Aorta (tissue), 5 donors: ENCODE measurements around the gene SLC7A1. TPM values are rescaled to one million over a fixed set of nuclear protein-coding genes. Genes with fewer than 3 reads are reported as not detected.

Source experiments
- ATAC-seq: fragments of 200-7000 bp; cut with Tn5 transposase; one replicate; pipeline ENCODE4 v1.9.1; 2022; ENCODE audit warnings: moderate library complexity; ENCODE audit not compliant: low FRiP score
- DNase-seq, 2 donors: peaks; one replicate each; pipeline ENCODE4 v3.0.0-alpha.2; 2020
- H3K27ac ChIP-seq, 2 donors: one replicate each; pipeline ENCODE4 v1.5.1; 2013; ENCODE audit warnings: low read length in 2 of 2, mild to moderate bottlenecking in 2 of 2, moderate library complexity in 2 of 2, control low read depth in 1 of 2, inconsistent platforms in 1 of 2, low read depth in 1 of 2
- H3K27me3 ChIP-seq, 2 donors: one replicate each; pipeline ENCODE4 v1.6.1; 2013; ENCODE audit warnings: control low read depth in 1 of 2, low read length in 1 of 2, mild to moderate bottlenecking in 1 of 2, moderate library complexity in 1 of 2; ENCODE audit not compliant: insufficient read depth in 2 of 2, control insufficient read depth in 1 of 2
- H3K36me3 ChIP-seq, 2 donors: one replicate each; pipeline ENCODE4 v1.6.1; 2013; ENCODE audit warnings: control low read depth in 1 of 2, low read length in 1 of 2, mild to moderate bottlenecking in 1 of 2; ENCODE audit not compliant: insufficient read depth in 2 of 2, control insufficient read depth in 1 of 2
- H3K4me1 ChIP-seq, 2 donors: one replicate each; pipeline ENCODE4 v1.6.1; 2013; ENCODE audit warnings: low read length in 2 of 2, control low read depth in 1 of 2, mild to moderate bottlenecking in 1 of 2, moderate library complexity in 1 of 2; ENCODE audit not compliant: insufficient read depth in 2 of 2, control insufficient read depth in 1 of 2
- H3K4me3 ChIP-seq, 2 donors: one replicate each; pipeline ENCODE4 v1.5.1; 2013; ENCODE audit warnings: low read length in 2 of 2, control low read depth in 1 of 2, mild to moderate bottlenecking in 1 of 2
- H3K9me3 ChIP-seq: one replicate; pipeline ENCODE4 v1.6.1; 2013; ENCODE audit warnings: mild to moderate bottlenecking, low read length; ENCODE audit not compliant: control insufficient read depth
- WGBS, 2 donors: extraction: QIAGEN DNeasy Blood & Tissue Kit; methylation state at CpG; one replicate each; pipeline ENCODE4 v1.1.7; 2013; 5-methylcytosine and 5-hydroxymethylcytosine counted together
- intact Hi-C, 2 donors: fragments of 100-400 bp; cut with DNase I; formaldehyde crosslinking; loops; one replicate each; pipeline versions ENCODE4 v1.14.2 to v1.15.0; 2022
- polyA plus RNA-seq, 2 donors: library from polyadenylated mRNA; stranded (reverse); fragments of 200-250 nt; gene quantifications; one replicate each; pipeline ENCODE4 v1.2.3, GENCODE V29; 2013
- total RNA-seq, 2 donors: library from RNA; stranded (reverse); fragmentation: NEBNext Ultra II Directional; extraction: Animal tissue kit (Norgen Biotek cat#: 25700); gene quantifications; one replicate each; pipeline ENCODE4 v1.2.1, GENCODE V29; 2021
- donor health status: healthy with polysubstance abuse.
- donor health status: Bipolar disorder and iron deficiency.
- donor health status: DM: no; HTN: no; CAD: no.
- donor health status: DM: no; HTN: no; CAD: no.
- donor health status: DM: yes; HTN: yes; CAD: no.

Gene SLC7A1
- total and polyA plus RNA-seq, 4 donors = 2.7 to 52.1 (median 16.7) TPM

- H3K27ac ChIP-seq = no peak overlapping the region
- H3K36me3 ChIP-seq = peaks cover 0 to 11% of the 10 kb centered on the region in 2 donors
- DNase-seq = no peak
- no peak for ATAC-seq
- no peaks in the 10 kb centered on the region for H3K27me3 ChIP-seq
- no peaks in the 10 kb centered on the region for H3K9me3 ChIP-seq
- 95 to 96% methylated on average over 7 of the region's 7 CpGs for WGBS, 2 donors
- H3K4me1 ChIP-seq = peaks cover 0 to 2% of the 10 kb centered on the region in 2 donors
- H3K4me3 ChIP-seq = no peak overlapping the region
- intact Hi-C loops = no loop called here
Measured at GRCh38 chr13:29525757-29526156, 69.7 kb downstream of the SLC7A1 start.

DNA sequence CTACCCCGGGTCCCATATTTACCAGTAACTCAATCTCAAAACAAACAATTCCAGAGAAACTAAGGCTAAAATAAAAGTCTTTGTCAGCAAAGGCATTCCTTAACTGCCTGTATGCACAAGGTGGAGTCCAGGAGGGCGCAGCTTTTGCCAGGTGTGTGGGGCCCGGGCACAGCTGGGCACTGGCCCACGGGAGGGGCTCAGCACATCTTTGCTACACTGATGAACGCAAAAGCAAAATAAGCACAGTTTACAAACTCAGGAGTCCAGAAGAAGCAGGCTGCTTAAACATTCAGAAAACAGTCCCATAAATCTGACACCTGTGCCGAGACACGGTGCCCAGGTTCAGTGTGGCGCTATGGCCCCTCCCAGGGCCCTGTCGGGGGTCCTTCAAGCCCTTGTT lies 70.8 kb downstream of the SLC7A1 start:
- intact Hi-C loops = loop anchor here (5.0 kb wide), 2 partner anchors 68 to 73 kb away; partner anchors contain the start of gene SLC7A1 (in 1 of the 2)
- no peaks in the 10 kb centered on the region for H3K9me3 ChIP-seq
- no peak overlapping the region for H3K4me3 ChIP-seq
- ATAC-seq (no peak), DNase-seq (no peak)
- no peaks in the 10 kb centered on the region for H3K27me3 ChIP-seq
- WGBS, 2 donors = 94 to 95% methylated on average over 9 of the region's 9 CpGs
- H3K4me1 ChIP-seq = peaks cover 0 to 2% of the 10 kb centered on the region in 2 donors
- no peak overlapping the region for H3K27ac ChIP-seq
- peaks cover 0 to 11% of the 10 kb centered on the region in 2 donors for H3K36me3 ChIP-seq

- intact Hi-C loops = loop anchor here (5.0 kb wide), 2 partner anchors 68 to 73 kb away; partner anchors contain the start of gene SLC7A1 (in 1 of the 2)
- H3K9me3 ChIP-seq = no peaks in the 10 kb centered on the region
- ATAC-seq = peak; percentile 60
- H3K36me3 ChIP-seq = peaks cover 0 to 8% of the 10 kb centered on the region in 2 donors
- H3K27ac ChIP-seq = no peak overlapping the region
- peak; percentile 73 to 88 for DNase-seq
- H3K4me3 ChIP-seq = no peak overlapping the region
- H3K27me3 ChIP-seq = no peaks in the 10 kb centered on the region
- WGBS, 2 donors = 85 to 90% methylated on average over 17 of the region's 17 CpGs
- peaks cover 0 to 2% of the 10 kb centered on the region in 2 donors for H3K4me1 ChIP-seq
Measured at GRCh38 chr13:29524176-29524575, 71.3 kb downstream of the SLC7A1 start.

DNA sequence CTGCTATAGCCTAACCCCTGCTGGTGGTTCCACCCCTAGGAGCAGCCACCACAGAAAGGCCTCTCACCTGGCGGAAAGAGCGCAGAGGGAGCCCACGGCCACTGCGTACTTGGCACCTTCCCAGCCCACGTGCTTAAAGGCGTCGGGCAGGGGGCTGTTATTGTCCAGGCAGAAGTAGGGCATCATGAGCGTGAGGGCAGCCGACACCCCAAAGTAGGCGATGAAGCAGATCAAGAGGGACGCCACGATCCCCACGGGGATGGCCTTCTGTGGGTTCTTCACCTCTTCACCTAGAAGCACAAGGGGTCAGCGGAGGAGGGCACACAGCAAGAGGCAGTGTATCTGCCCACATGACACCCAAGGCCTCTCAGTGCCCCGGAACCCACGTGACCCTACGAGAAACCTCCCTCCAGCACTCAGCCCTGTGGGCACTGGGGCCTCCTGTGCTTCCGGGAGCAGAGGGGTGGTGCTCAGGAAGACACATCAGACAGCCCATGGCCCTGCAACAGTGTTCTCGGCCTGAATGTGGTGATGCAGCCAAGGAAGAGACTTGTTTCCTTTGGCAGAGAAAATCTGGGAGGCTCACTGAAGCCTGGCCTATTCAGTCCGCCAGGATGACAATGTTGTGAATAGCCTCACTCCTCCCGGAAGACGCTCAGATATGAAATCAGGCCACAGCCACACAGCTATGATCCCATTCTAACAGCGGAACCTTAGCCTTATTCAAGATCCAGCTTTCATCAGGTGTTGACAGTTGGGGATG lies 72.1 kb downstream of the SLC7A1 start:
- 91 to 92% methylated on average over 23 of the region's 23 CpGs for WGBS, 2 donors
- H3K27ac ChIP-seq = no peak overlapping the region
- DNase-seq (peak in 1 of 2 donors; percentile 63), ATAC-seq (peak; percentile 74)
- H3K36me3 ChIP-seq = peaks cover 0 to 8% of the 10 kb centered on the region in 2 donors
- no peaks in the 10 kb centered on the region for H3K9me3 ChIP-seq
- H3K4me3 ChIP-seq = no peak overlapping the region
- intact Hi-C loops = loop anchor here (5.0 kb wide), 2 partner anchors 69 to 74 kb away; partner anchors contain the start of gene SLC7A1 (in 1 of the 2)
- H3K27me3 ChIP-seq = no peaks in the 10 kb centered on the region
- H3K4me1 ChIP-seq = peaks cover 0 to 2% of the 10 kb centered on the region in 2 donors

- H3K27ac ChIP-seq = peak overlapping the region in 1 of 2 donors; percentile 30
- H3K9me3 ChIP-seq = no peaks in the 10 kb centered on the region
- ATAC-seq (peak; percentile 53), DNase-seq (no peak)
- H3K4me3 ChIP-seq = no peak overlapping the region
- peaks cover 0 to 2% of the 10 kb centered on the region in 2 donors for H3K4me1 ChIP-seq
- WGBS, 2 donors = 59% methylated on average over 16 of the region's 16 CpGs
- intact Hi-C loops = loop anchor here (5.0 kb wide), 2 partner anchors 70 to 75 kb away; partner anchors contain the start of gene SLC7A1 (in 1 of the 2)
- H3K36me3 ChIP-seq = peaks cover 3 to 5% of the 10 kb centered on the region in 2 donors
- no peaks in the 10 kb centered on the region for H3K27me3 ChIP-seq
Measured at GRCh38 chr13:29522044-29522685, 73.3 kb downstream of the SLC7A1 start.

- Histone ChIP-seq H3K4me1 (peaks cover 0 to 2% of the 10 kb centered on the region in 2 donors), H3K9me3 (no peaks in the 10 kb centered on the region), H3K4me3 (no peak overlapping the region), H3K27me3 (no peaks in the 10 kb centered on the region), H3K27ac (no peak overlapping the region), H3K36me3 (peaks cover 3 to 9% of the 10 kb centered on the region in 2 donors)
- no peak for ATAC-seq
- intact Hi-C loops = loop anchor here (5.0 kb wide), 2 partner anchors 71 to 76 kb away; partner anchors contain the start of gene SLC7A1 (in 1 of the 2)
- 95 to 96% methylated on average over 14 of the region's 14 CpGs for WGBS, 2 donors
- DNase-seq = peak in 1 of 2 donors; percentile 49
Measured at GRCh38 chr13:29521336-29521735, 74.2 kb downstream of the SLC7A1 start.

GRCh38 chr13:29520671-29521070 lies 74.8 kb downstream of the SLC7A1 start:
- Histone ChIP-seq H3K27ac (no peak overlapping the region), H3K27me3 (no peaks in the 10 kb centered on the region), H3K9me3 (no peaks in the 10 kb centered on the region), H3K4me3 (no peak overlapping the region), H3K36me3 (peaks cover 3 to 9% of the 10 kb centered on the region in 2 donors), H3K4me1 (peaks cover 0 to 2% of the 10 kb centered on the region in 2 donors)
- DNase-seq (peak in 1 of 2 donors; percentile 44), ATAC-seq (no peak)
- intact Hi-C loops = loop anchor here (5.0 kb wide), 2 partner anchors 72 to 77 kb away; partner anchors contain the start of gene SLC7A1 (in 1 of the 2)
- 48 to 50% methylated on average over 4 of the region's 4 CpGs for WGBS, 2 donors

GRCh38 chr13:29519921-29520320 lies 75.6 kb downstream of the SLC7A1 start:
- peaks cover 0 to 2% of the 10 kb centered on the region in 2 donors for H3K4me1 ChIP-seq
- intact Hi-C loops = loop anchor here (5.0 to 10.0 kb wide), 3 partner anchors 72 to 405 kb away; partner anchors contain the start of gene SLC7A1 (in 1 of the 2)
- 98 to 99% methylated on average over 3 of the region's 3 CpGs for WGBS, 2 donors
- H3K4me3 ChIP-seq = no peak overlapping the region
- H3K9me3 ChIP-seq = no peaks in the 10 kb centered on the region
- no peak for ATAC-seq
- DNase-seq = no peak
- peaks cover 3 to 9% of the 10 kb centered on the region in 2 donors for H3K36me3 ChIP-seq
- no peak overlapping the region for H3K27ac ChIP-seq
- H3K27me3 ChIP-seq = no peaks in the 10 kb centered on the region
